ENCODE measurements around the gene CACNA1B. TPM values are rescaled to one million over a fixed set of nuclear protein-coding genes. Genes with fewer than 3 reads are reported as not detected.
"Not testable (repeated sequence)": the region's sequence is repeated elsewhere in the genome, so short reads cannot be mapped to it uniquely, and the experiment has no call there.

CACNA1B gene
- polyA plus RNA-seq, 3 donors = 0.24 to 0.53 (median 0.26) TPM

DNA sequence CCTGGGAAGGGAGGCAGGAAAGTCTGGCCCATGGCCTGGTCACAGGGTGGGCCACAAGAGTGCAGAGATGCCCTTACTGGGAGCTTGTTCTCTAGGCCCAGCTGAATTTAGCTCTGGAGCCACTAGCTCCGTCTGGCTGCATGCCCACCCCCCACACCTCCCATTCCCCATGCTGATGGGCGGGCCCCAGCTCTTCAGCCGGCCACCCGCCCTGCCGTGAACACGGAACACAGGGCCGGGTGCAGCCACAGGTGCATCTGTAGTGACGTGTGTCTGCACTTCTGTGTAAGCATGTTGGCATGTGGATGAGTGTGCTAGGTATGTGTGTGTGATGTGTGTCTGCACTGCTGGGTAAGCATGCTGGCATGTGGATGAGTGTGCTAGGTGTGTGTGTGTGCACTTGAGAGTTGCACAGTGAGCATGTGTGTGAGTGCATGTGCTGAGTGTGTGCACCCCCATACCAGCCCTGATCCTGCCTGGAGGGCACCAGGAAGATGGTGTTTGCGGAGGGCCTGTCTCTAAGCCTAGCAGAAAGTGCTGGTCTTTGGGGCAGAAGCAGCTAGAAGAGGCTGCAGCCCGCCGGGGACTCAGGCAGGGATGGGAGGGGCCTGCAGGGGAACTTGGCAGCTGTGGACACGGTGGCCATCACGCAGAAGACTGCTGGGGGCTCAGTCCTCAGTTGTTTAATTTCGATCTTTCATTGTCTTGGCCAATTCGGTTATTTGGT is 136.4 kb downstream of the CACNA1B start:
- DNase-seq = no peak

DNA sequence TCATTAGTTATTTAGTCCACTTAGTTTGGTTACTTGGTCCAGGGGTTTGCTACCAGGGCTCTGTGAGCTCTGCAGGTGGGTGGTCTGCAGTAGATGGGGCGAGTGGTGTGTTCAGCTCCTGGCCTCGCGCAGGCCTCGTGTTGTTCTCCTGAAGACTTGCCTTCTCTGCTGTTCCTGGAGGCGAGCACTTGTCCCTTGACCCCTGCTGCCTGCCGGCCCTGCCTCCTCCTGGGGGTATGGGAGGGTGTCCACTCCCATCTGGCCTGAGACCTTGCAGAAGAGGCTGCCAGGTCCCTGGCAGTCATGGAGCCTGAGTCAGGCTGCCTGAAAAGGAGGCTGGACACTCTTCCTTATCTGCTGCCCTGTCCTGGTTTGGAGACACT is 137.0 kb downstream of the CACNA1B start:
- DNase-seq = no peak

DNA sequence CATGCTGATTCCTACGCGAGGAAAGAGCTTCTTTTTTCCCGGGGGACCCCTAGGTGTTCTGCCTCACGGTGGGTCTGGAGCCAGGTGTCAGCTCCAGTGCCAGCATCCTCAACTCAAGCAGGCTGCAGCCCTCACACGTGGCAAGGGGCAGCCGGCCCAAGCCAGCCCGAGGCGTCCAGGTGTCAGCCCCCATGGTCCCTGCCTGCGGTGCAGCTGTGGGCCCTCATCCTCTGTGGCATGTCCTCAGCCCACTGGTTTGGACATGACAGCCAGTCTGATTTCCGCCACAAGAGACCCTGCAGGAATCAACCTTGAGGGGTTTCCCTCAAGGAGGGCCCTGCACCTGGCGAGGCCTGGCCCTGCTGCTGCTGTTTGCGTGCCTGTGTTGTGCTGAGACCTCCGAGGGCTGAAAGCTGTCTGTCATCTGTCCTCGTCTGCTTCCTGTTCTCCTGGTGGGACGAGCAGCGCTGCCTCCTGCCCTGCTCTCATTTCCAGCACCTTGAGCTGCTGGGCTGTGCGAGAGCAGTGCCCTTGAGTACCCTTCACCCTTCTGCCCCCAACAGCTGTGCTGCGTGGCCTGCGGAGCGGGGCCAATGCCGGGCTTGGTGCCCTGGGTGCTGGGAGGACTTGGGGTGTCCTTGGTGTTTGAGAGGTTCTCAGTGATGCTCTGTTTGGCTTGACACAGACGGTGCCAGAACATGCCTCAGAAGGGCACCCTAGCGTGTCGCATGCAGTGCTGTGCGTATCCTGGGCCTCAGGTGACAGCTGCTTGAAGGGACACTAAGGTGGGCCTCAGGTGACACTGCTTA is 137.6 kb downstream of the CACNA1B start:
- DNase-seq = no peak

DNA sequence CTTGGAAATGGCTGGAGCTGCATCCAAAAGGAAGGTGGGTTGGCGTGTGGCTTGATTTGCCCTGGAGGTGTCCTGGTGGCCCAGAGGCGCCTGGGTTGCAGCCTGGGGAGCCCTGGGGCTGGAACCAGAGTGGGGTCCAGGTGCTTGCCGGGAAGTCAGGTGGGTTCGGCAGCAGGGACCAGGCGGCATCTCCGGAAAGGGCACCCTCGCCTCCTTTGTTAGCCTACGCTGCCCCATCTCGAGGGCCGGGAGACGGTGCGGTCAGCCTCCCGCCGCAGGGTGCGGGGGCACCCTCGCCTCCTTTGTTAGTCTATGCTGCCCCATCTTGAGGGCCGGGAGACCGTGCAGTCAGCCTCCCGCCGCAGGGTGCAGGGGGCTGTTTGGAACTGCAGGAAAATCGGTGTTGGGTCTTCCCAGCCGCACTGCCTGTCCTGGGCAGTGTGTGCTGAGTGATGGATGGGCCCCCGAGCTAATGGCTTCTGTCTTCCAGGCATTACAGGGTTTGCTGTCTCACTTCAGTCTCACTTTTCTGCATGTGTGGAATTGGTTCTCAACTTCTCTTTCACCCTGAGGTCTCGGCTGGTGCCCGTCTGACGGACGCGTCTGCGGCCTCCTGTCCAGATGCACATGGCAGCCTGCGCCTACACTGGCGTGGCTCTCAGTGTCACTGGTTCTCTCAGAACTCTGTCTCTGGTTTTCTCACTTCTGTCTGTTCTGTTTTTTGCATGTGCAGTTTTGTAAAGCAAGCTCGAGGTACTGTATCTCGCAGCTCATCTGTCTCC is 139.0 kb downstream of the CACNA1B start:
- no peak for DNase-seq

DNA sequence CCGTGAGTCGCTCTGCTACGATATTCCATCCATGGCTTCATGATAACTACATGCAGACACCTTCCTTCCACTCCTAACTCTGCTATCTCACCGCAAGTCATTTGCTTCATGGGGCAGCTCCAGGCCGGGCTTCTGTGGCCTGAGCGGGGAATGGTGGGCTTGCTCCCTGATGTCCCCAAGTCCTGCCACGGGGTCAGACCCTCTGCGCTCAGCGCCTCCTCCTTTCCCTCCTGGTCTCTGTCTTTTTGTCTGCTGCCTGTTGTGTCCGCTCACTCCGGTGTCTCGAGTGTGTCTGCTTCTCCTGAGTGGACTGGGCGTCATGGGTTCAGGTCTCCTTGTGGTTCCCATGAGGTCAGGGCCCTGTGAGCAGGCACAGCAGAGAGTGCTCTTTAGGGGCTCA is 139.6 kb downstream of the CACNA1B start:
- no peak for DNase-seq

DNA sequence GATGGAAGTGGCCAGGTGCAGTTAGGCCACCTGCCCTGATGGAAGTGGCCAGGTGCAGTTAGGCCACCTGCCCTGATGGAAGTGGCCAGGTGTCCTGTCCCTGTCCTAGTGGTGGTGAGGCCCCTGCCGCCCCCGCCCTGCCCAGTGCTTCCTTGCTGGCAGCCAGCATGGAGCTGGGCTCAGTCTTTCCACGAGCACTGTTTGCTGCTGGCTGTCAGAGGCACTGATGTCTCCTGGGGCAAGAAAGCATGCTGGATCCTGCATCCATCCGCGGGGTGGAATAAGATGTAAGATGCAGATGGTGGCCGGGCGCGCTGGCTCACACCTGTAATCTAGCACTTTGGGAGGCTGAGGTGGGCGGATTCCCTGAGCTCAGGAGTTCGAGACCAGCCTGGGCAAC is 141.9 kb downstream of the CACNA1B start:
- not testable (repeated sequence) for DNase-seq

DNA sequence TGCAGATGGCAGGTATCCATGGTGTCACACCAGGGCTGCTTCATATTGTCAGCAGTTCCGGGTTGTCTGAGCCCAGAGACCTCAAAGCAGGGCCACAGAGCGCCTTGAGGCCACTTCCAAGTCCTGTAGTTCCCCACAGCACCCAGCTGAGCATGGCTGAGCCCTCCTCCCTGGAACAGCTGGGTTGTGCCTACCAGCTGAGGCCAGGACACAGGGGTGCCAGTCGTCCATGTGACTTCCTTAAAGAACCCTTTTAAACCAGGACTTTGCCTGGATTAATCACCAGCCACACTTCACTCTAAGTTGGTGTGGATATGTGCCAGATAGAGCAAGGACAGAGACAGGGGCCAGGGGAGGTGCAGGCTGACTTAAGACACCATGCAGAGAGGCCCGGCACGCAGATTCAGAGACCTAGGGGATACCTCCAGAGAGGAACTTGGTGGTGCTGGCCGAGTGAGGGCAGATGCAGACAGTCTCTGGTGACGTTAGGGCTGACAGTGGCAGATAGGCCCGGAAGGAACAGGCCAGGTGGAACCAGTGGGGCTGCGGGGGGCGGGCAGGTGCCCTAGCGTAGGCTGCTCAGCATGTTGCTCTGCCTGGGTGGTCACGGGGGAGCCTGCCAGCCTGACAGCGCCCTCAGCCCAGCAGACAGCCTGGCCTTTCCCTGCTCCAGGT is 142.7 kb downstream of the CACNA1B start:
- no peak for DNase-seq

DNA sequence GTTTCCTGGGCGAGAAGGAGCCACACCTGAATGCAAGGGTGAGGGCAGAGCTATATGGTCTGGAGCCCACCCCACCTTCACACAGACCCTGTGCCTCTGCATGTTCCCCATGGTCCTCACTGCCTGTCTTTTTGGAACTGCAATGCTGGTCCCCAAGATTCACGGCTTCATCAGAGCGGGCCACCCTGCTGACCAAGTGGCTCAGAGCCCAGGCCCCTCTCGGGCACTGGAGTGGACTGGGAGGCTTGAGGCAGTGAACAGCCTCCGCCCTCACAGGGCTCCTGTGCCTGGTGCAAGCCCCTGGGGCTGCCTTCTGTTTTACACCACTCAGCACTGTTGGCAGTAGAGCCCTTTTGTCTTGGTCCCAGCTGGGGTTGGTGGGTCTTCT is 143.2 kb downstream of the CACNA1B start:
- no peak for DNase-seq

DNA sequence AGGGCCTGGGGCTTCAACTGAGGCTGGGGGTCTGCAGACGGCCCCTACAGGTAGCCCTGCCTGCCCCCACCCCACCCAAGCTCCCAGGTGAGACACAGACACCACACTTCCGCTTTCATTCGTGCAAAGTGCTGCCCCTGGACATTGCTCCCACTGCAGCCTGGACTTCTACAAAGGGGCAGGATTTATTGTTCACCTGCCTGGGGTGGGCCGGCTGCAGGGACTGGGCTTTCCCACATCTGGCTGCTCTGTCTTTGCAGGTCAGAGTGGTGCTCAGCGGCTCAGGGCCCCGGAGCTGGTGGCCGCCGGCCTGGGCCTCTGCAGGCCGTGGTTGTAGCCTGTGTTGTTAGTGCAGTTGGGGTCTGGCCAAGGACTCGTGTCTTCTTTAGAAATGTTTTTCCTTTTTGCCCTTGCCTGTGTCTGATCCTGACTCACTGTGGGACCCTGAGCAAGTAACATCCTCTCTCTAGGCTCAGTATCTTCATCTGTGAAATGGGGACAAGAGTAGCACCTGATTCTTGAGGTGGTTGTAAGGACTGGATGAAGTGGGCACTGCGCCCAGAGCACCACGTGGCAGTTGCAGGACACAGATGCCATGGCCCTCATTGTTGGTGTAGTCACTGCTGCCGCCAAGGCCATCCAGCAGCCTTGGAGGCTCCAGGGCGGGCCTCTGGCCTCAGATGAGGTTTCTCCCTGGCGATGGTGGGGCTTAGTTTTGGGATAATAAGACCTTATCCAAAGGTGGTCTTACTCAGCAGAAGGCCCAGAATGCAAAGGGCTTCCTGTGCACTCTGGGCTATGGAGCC is 143.9 kb downstream of the CACNA1B start:
- DNase-seq = no peak

DNA sequence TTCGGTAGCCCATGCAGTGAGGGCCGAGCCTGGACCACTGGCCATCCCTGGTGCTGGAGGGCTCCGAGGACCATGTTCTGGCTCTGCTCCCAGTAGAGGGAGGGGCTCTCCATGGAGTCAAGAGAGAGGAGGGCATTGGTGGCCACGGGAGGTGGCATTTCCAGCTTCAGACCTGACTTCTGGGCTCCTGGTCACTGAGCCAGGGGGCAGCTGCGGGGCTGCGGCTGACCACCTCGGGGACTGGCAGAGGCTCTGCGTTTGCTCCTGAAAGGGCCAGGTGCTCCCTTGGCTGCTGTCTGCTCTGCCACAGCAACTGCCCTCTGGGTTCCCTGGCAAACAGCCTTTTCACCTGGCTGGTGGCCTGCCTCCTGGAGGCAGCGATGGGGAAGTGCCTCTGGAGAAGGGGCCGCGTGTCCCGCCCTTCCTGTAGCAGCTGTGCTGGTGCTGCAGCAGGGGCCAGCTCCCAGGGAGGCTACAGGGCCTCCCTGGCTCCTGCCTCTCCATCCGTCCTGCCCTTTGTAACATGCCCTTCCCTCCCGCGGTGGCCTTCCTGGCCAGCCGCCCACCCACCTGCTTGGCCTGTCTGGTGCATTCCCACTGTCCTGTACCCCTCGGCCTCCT is 144.6 kb downstream of the CACNA1B start:
- peak; percentile 19 for DNase-seq

DNA sequence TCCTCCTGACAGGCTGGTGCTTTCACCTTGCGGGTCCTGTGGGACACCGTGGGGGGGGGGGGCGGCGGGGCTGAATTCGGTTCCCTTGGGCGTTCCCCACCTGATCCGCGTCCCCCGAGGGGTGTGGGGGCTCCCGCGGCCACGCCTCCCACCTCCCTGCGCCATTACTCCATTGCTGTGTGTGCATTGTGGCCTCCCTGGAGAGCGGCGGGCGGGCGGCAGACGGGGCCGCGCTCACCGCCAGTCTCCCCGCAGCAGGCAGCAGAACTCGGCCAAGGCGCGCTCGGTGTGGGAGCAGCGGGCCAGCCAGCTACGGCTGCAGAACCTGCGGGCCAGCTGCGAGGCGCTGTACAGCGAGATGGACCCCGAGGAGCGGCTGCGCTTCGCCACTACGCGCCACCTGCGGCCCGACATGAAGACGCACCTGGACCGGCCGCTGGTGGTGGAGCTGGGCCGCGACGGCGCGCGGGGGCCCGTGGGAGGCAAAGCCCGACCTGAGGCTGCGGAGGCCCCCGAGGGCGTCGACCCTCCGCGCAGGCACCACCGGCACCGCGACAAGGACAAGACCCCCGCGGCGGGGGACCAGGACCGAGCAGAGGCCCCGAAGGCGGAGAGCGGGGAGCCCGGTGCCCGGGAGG is 145.3 kb downstream of the CACNA1B start:
- DNase-seq = no peak

DNA sequence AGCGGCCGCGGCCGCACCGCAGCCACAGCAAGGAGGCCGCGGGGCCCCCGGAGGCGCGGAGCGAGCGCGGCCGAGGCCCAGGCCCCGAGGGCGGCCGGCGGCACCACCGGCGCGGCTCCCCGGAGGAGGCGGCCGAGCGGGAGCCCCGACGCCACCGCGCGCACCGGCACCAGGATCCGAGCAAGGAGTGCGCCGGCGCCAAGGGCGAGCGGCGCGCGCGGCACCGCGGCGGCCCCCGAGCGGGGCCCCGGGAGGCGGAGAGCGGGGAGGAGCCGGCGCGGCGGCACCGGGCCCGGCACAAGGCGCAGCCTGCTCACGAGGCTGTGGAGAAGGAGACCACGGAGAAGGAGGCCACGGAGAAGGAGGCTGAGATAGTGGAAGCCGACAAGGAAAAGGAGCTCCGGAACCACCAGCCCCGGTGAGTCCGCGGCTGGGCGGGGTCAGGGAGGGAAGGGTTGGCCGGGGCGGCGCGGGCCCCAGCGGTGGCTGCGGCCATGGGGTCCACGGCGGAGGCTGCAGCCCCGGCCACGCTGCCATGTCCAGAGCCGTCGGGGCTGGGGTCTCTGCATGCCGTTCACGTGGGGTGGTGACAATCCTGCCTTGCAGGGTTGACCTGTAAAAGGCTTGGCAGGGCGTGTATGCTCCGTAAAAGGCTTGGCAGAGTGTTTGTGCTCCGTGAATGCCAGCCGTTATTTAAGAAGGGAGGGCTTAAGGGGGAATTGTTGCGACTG is 146.0 kb downstream of the CACNA1B start:
- DNase-seq = no peak

DNA sequence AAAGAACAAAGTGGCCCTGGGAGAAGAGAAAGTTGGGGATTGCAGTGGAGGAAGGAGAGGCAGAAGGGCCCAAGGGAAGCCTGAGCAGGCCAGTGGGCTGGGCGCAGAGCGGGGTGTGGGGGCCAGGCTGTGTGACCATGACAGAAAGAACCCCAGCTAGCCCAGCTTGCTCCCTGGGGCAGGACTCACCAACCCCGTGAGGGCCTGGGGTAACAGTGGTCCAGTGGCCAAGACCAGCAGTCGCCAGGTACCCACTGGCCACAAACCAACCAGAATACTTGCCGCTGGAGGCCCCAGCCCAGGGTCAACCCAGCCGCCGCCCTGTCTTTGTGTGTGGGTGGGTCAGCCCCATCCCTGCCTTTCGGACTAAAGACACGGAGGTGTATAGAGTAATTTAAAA is 146.5 kb downstream of the CACNA1B start:
- no peak for DNase-seq

DNA sequence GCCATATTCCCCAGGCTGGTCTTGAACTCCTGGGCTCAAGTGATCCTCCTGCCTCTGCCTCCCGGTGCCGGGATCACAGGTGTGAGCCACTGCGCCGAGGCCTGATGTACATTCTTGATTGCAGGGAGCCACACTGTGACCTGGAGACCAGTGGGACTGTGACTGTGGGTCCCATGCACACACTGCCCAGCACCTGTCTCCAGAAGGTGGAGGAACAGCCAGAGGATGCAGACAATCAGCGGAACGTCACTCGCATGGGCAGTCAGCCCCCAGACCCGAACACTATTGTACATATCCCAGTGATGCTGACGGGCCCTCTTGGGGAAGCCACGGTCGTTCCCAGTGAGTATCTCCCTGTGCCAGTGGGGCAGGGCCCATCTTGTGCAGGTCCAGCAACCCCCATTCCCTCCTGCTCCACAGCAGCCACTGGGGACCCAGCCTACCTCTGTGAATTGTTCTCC is 147.3 kb downstream of the CACNA1B start:
- no peak for DNase-seq

DNA sequence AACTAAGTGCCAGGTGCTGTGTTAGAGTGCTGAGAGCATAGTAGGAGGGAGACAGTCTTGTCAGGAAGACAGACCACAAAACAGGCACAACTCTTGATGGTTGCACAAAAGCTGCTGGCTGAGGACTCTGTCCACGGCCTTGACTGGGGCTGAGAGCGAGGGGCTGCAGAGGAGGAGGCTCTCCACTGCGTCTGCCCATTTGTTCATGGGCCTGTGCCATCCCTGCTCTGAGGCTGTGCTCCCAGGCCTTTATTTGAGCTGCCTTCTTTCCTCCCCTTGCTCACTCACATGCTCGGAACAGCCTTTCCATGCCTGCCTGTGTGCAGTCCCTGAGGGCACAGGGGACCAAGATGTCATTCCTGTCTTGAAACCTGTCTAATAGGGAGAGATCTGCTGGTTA is 147.8 kb downstream of the CACNA1B start:
- no peak for DNase-seq

DNA sequence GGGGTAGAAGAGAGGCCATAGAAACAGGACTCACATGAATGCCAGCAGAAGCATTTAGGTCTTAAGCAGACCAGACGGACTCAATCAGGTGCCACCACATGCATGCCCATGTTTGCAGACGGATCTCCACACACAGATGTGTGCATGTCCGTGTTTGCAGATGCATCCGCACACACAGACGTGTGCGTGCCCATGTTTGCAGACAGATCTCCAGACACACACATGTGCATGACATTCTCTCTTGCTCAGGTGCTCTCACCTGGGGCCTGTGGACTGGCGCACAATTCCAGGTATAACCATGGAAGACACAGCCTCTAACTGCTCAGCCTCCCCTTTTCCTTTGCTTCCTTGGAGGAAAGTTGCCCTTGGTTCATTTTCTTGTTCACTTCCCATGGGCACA is 148.3 kb downstream of the CACNA1B start:
- DNase-seq = no peak

DNA sequence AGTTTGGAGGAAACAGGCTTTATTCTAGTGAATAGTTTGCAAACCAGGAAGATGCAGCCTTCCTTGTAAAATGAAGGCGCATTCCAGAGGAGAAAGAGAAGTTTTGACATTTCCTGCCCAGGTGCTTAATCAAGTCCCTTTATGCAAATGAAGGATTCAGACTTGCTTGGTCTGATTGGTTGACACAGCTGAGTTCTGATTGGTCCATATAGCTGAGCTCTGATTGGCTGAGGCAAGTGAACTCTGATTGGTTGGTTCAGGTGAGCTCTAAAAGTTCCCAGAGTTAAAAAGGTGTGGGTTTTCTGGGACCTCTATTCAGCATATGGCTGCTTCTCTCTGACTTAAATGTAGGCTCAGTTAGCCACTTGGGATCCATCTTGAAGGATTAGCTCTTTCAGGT is 151.0 kb downstream of the CACNA1B start:
- no peak for DNase-seq

DNA sequence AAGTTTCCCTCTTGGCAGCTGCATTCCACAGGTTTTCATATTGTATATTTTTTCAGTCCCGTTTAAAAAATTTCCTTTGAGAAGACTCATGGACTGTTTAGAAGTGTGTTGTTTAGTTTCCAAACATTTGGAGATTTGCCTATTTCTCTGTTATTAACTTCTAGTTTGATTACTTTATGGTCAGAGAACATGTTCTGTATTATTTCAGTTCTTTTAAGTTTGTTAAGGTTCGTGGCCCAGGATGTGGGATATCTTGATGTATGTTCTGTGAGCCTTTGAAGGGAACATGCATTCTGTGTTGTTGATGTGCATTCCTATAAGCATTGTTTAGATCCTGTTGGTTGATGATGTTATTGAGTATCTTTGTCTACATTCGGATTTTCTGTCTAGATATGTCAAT is 153.6 kb downstream of the CACNA1B start:
- DNase-seq = no peak

DNA sequence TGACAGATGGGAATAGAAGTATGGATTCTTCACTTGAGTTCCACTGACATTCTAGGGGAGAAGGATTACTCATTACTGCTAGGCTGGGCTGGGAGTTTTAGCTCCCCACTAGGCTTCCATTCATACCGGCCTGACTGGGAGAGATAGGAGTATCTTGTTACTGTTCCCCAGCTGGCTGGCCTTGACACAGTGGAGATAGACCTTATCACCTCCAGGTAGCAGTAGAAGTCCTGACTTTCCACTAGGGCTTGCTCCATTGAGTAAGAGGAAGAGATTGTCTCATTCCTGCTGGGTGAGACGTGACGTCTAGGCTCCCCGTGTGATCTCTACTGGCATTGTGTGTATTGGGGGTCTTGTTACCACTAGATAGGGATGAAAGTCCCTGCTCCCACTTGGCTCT is 156.4 kb downstream of the CACNA1B start:
- DNase-seq = no peak

DNA sequence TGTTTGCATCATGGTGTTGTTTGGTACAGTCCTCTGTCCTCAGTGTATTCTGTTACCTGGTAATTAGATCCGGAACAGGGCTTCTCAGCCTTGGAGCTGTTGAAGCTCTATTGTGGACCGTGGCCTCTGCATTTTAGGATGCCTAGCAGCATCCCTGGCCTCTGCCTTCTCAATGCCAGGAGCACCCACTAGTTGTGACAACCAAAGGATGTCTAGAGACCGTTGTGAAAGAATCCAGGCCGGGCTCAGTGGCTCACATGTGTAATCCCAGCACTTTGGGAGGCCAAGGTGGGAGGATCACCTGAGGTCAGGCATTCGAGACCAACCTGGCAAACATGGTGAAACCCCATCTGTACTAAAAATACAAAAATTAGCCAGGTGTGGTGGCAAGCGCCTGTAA is 159.6 kb downstream of the CACNA1B start:
- DNase-seq = no peak
